ENCODE results near the gene IGSF22.
A peak's percentile ranks its signal among the peaks of the same experiment; 100 is the strongest.

IGSF22 gene

GRCh38 chr11:18770479-18771125 lies 44.6 kb upstream of the IGSF22 start:
- no peak overlapping the region for H3K4me3 ChIP-seq (ENCODE audit: low read depth, low read length)
- TF ChIP-seq CTCF (IDR thresholded peaks at IDR 0.05; ENCODE audit: low read depth, low read length, missing control alignments), result no peak
- DNase-seq (ENCODE audit: low read depth), result no peak

- no peak for TF ChIP-seq CTCF (IDR thresholded peaks at IDR 0.05; ENCODE audit: low read depth, low read length, missing control alignments)
- no peak overlapping the region for H3K4me3 ChIP-seq (ENCODE audit: low read depth, low read length)
- DNase-seq (ENCODE audit: low read depth), result peak; percentile 52
Observed at GRCh38 chr11:18769802-18770456, 43.9 kb upstream of the IGSF22 start.

- TF ChIP-seq CTCF (IDR thresholded peaks at IDR 0.05; ENCODE audit: low read depth, low read length, missing control alignments), result no peak
- no peak overlapping the region for H3K4me3 ChIP-seq (ENCODE audit: low read depth, low read length)
- DNase-seq (ENCODE audit: low read depth), result no peak
Observed at GRCh38 chr11:18768978-18769377, 43.0 kb upstream of the IGSF22 start.

- no peak for TF ChIP-seq CTCF (IDR thresholded peaks at IDR 0.05; ENCODE audit: low read depth, low read length, missing control alignments)
- peak; percentile 78 for DNase-seq (ENCODE audit: low read depth)
- no peak overlapping the region for H3K4me3 ChIP-seq (ENCODE audit: low read depth, low read length)
Observed at GRCh38 chr11:18768472-18768901, 42.5 kb upstream of the IGSF22 start.

GRCh38 chr11:18766015-18766414 lies 40.0 kb upstream of the IGSF22 start:
- DNase-seq (ENCODE audit: low read depth), result no peak
- no peak for TF ChIP-seq CTCF (IDR thresholded peaks at IDR 0.05; ENCODE audit: low read depth, low read length, missing control alignments)
- H3K4me3 ChIP-seq (ENCODE audit: low read depth, low read length), result no peak overlapping the region

GRCh38 chr11:18765554-18765953 lies 39.6 kb upstream of the IGSF22 start:
- no peak overlapping the region for H3K4me3 ChIP-seq (ENCODE audit: low read depth, low read length)
- no peak for TF ChIP-seq CTCF (IDR thresholded peaks at IDR 0.05; ENCODE audit: low read depth, low read length, missing control alignments)
- no peak for DNase-seq (ENCODE audit: low read depth)

- no peak for TF ChIP-seq CTCF (IDR thresholded peaks at IDR 0.05; ENCODE audit: low read depth, low read length, missing control alignments)
- no peak for DNase-seq (ENCODE audit: low read depth)
- no peak overlapping the region for H3K4me3 ChIP-seq (ENCODE audit: low read depth, low read length)
Observed at GRCh38 chr11:18761741-18762140, 35.8 kb upstream of the IGSF22 start.

Data from GM12864 (cell line).